ENCODE data around the gene TRPC1.
"Not testable (repeated sequence)": the region's sequence is repeated elsewhere in the genome, so short reads cannot be mapped to it uniquely, and the experiment has no call there.

The TRPC1 gene

DNA sequence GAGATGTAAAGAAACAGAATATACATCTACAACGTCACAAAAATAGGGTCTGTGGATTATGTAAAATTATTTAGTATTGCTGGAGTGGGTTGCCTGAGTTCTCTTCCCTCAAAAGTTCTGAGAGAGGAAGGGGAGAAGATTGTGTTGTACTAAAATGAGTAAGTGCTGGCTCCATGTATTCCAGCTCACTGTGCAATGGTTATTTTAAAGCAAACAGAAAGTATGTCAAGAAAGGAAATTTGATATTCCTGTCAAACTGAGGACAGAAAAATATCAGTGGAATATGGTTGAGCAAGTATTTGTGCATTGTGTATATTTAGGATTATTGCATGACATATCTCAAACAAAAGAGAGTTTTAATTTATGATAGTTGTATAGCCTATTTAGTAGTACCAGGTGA lies 2.2 kb downstream of the TRPC1 start:
- TF ChIP-seq, protein P1, sequence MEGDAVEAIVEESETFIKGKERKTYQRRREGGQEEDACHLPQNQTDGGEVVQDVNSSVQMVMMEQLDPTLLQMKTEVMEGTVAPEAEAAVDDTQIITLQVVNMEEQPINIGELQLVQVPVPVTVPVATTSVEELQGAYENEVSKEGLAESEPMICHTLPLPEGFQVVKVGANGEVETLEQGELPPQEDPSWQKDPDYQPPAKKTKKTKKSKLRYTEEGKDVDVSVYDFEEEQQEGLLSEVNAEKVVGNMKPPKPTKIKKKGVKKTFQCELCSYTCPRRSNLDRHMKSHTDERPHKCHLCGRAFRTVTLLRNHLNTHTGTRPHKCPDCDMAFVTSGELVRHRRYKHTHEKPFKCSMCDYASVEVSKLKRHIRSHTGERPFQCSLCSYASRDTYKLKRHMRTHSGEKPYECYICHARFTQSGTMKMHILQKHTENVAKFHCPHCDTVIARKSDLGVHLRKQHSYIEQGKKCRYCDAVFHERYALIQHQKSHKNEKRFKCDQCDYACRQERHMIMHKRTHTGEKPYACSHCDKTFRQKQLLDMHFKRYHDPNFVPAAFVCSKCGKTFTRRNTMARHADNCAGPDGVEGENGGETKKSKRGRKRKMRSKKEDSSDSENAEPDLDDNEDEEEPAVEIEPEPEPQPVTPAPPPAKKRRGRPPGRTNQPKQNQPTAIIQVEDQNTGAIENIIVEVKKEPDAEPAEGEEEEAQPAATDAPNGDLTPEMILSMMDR (IDR thresholded peaks at IDR 0.05; ENCODE audit: extremely low read depth, missing control alignments) = no peak
- no peak for DNase-seq (ENCODE audit: low spot score)

DNA sequence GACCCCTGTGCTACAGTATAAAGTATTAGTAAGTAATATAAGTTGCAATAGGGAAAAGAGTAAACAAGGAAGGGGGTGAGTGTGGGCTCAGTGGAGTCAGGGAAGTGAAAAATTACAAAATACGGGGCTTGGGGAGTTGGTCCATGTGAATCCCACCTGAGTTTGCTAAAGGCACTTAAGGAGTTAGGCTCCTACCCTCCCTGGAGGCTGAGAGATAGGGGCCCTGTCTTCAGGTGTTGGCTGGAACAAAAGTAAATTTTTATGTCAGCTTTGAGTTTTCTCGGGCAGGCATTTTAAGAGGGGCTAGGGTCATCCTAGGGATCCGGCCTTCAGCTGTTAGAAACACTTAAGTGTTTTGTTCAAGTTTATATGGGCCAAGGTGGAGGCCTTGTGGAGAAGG lies 8.2 kb downstream of the TRPC1 start:
- DNase-seq (ENCODE audit: low spot score) = no peak
- TF ChIP-seq, protein P1 (IDR thresholded peaks at IDR 0.05; ENCODE audit: extremely low read depth, missing control alignments) = no peak

DNA sequence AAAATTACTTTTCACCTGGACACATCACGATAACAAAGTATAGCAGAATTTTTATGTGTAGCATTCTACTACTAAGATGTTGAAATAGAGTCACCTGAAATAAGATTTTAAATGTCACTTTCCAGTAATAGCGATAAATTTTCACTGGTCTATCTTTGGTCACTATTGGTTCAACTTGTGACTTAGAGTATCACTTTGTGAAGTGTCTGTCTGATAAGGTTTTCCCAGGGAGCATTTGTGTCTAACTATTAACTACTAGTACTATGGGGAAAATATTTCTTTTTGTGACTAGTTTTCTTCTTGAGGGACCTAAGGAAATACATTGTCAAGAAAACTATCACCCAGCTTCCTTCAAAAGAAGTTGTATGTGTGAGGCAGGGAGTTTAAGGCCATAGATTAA lies 11.0 kb downstream of the TRPC1 start:
- TF ChIP-seq, protein P1 (IDR thresholded peaks at IDR 0.05; ENCODE audit: extremely low read depth, missing control alignments) = no peak
- no peak for DNase-seq (ENCODE audit: low spot score)

DNA sequence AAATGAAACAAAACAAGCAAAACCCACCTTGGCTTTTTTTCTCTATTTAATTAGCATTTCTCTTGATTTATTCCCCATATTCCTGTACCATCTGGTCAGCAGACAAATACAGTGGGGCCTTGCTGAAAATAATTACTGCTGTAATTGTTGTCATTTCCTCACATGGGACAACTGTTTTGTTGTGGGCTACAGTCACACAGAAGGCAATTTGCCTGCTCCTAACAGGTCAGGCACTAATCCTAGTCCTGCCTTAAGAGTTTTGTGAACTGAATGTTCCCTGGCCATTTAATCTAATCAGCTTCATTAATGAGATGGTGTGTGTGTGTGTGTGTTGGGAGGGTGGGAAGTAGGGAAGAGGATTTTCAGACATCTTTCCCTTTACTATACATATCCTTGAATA lies 11.6 kb downstream of the TRPC1 start:
- TF ChIP-seq, protein P1 (IDR thresholded peaks at IDR 0.05; ENCODE audit: extremely low read depth, missing control alignments) = no peak
- no peak for DNase-seq (ENCODE audit: low spot score)

DNA sequence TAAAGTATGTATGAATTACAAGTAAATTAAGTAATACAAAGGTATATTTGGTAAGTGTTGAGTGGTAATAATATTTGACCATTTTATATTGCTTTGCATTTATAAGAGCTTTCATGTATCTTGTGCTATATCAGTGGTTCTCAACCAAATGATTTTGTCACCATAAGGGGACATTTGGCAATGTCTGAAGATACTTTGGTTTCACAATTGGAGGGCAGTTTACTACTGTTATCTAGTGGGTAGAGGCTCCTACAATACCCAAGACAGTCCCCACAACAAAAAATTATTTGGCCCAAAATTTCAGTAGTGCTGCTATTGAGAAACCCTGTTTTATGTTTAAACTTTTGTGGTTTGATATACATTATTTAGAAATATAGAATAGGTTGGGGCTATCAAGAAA lies 14.6 kb downstream of the TRPC1 start:
- no peak for DNase-seq (ENCODE audit: low spot score)
- TF ChIP-seq, protein P1 (IDR thresholded peaks at IDR 0.05; ENCODE audit: extremely low read depth, missing control alignments) = no peak

DNA sequence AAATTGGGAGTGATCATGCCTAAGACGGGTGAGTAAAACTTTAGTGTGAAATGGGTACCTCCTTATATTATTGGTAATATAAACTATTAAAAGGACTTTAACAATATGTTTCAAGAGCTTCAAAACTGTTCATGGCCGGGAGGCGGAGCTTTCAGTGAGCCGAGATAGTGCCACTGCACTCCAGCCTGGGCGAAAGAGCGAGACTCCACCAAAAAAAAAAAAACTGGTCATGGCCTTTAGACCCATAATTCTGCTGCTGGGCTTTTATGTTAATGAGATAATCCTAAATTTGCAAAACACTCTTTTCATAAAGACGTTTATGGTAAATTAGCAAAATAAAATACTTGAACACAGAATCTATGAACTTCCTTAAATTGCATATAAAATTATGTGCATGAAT lies 22.8 kb downstream of the TRPC1 start:
- DNase-seq (ENCODE audit: low spot score) = no peak
- TF ChIP-seq, protein P1 (IDR thresholded peaks at IDR 0.05; ENCODE audit: extremely low read depth, missing control alignments) = no peak

DNA sequence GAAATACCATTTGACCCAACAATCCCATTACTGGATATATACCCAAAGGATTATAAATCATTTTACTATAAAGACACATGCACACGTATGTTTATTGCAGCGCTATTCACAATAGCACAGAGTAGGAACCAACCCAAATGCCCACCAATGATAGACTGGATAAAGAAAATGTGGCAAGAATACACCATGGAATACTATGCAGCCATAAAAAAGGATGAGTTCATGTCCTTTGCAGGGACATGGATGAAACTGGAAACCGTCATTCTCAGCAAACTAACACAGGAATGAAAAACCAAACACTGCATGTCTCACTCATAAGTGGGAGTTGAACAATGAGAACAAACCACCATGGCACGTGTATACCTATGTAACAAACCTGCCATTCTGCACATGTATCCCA lies 26.7 kb downstream of the TRPC1 start:
- not testable (repeated sequence) for DNase-seq (ENCODE audit: low spot score)

DNA sequence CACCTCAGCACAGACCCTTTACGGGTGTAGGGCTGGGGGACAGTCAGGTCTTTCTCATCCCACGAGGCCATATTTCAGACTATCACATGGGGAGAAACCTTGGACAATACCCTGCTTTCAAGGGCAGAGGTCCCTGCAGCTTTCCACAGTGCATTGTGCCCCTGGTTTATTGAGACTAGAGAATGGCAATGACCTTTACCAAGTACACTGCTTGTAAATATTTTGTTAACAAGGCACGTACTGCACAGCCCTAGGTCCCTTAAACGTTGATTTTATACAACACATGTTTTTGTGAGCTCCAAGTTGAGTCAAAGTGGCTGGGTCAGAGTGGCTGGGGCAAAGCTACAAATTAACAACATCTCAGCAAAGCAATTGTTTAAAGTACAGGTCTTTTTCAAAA lies 28.8 kb downstream of the TRPC1 start:
- DNase-seq (ENCODE audit: low spot score) = not testable (repeated sequence)

DNA sequence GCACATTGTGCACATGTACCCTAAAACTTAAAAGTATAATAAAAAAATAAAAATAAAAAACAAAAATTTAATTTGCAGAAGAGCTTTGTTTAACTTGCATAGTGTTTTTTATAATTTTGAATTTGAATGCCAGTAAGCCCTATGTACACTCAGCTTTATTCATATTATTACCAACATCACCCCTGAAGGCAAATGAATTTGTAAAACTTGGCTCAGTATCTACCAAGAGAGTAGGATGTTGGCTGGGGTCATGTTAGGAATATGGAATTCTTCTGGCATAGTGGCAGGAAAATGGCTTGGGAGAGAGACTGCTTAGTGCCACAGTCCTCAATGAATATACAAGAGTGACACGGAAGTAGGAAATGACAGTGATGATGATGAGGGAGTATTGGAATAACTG lies 30.7 kb downstream of the TRPC1 start:
- no peak for DNase-seq (ENCODE audit: low spot score)
- TF ChIP-seq, protein P1 (IDR thresholded peaks at IDR 0.05; ENCODE audit: extremely low read depth, missing control alignments) = no peak

All from GM20000 (cell line).